ENCODE results near the gene LARP4B. TPM values are rescaled to one million over a fixed set of nuclear protein-coding genes. Genes with fewer than 3 reads are reported as not detected.
A peak's percentile ranks its signal among the peaks of the same experiment; 100 is the strongest.

LARP4B gene
- polyA plus RNA-seq, 2 of the 4 experiments (the other 2 are of a cell fraction) = 25.5 to 54.2 TPM

GRCh38 chr10:788796-789748, 142.4 kb downstream of the LARP4B start (continued):
- TF ChIP-seq RAD21 (conservative IDR thresholded peaks at IDR 0.05 in 1 of 2, IDR thresholded peaks at IDR 0.05 in 1 of 2) (peak; percentile 84 to 87), NR3C1 (IDR thresholded peaks at IDR 0.05) (no peak), SREBF2 (IDR thresholded peaks at IDR 0.05) (no peak), MAZ (IDR thresholded peaks at IDR 0.05; ENCODE audit: borderline replicate concordance, low read depth, low read length) (no peak), PHF8 (IDR thresholded peaks at IDR 0.05; ENCODE audit: borderline replicate concordance, low read depth) (no peak), PBX3 (IDR thresholded peaks at IDR 0.05) (no peak), RNF2 (IDR thresholded peaks at IDR 0.05; ENCODE audit: borderline replicate concordance, low read depth) (no peak), MAX (IDR thresholded peaks at IDR 0.05) (peak; percentile 78)

GRCh38 chr10:787933-788651, 143.4 kb downstream of the LARP4B start:
- POLR2A ChIA-PET = no interaction called here
- CTCF ChIA-PET = interaction anchor here (0.6 to 11.5 kb wide), 23 partner anchors 10 to 502 kb away, joined by 3 to 94 read pairs (median 5); no protein-coding TSS in a partner anchor
- Histone ChIP-seq H3K9me3 (no peaks in the 10 kb centered on the region), H3K4me3 (no peak overlapping the region), H3K4me1 (peaks cover 15% of the 10 kb centered on the region; the same call in 2 of the 3 replicates), H3K27ac (no peak overlapping the region; a peak in 1 of 6 replicates), H3K4me2 (no peak overlapping the region; the same call in 2 of the 3 replicates)
- ATAC-seq (no peak), FAIRE-seq (no peak), DNase-seq (ENCODE audit: low read depth in 1 of 2, low spot score in 1 of 2) (no peak)
- TF ChIP-seq HOXA7 (CRISPR knock-in tag; IDR thresholded peaks at IDR 0.05) (no peak), ATOH8 (CRISPR knock-in tag; IDR thresholded peaks at IDR 0.05; ENCODE audit: low read depth) (no peak), TFCP2L1 (CRISPR knock-in tag; IDR thresholded peaks at IDR 0.05) (no peak), MAX (IDR thresholded peaks at IDR 0.05) (no peak), HOXB5 (CRISPR knock-in tag; IDR thresholded peaks at IDR 0.05) (no peak), KDM5A (IDR thresholded peaks at IDR 0.05) (no peak), RARB (CRISPR knock-in tag; IDR thresholded peaks at IDR 0.05) (no peak), RAD21 (conservative IDR thresholded peaks at IDR 0.05 in 1 of 2, IDR thresholded peaks at IDR 0.05 in 1 of 2) (no peak), CTCF (IDR thresholded peaks at IDR 0.05) (no peak), CEBPB (IDR thresholded peaks at IDR 0.05) (no peak), BCL3 (IDR thresholded peaks at IDR 0.05) (no peak), ESRRA (IDR thresholded peaks at IDR 0.05; ENCODE audit: borderline replicate concordance, low read length) (no peak), GATA3 (IDR thresholded peaks at IDR 0.05; ENCODE audit: borderline replicate concordance) (no peak), PBX3 (IDR thresholded peaks at IDR 0.05) (no peak), POLR2A (IDR thresholded peaks at IDR 0.05; ENCODE audit: low read length) (no peak)
- 86% methylated on average over 24 of the region's 32 CpGs for WGBS (ENCODE audit: missing lambda C conversion rate)

Measured in A549 (cell line).